GM12878 (cell line): ENCODE measurements around the gene GRAMD2B. TPM values are rescaled to one million over a fixed set of nuclear protein-coding genes. Genes with fewer than 3 reads are reported as not detected.

Source experiments
- ATAC-seq: fragments of 200-7000 bp; cut with Tn5 transposase; 3 replicates; pipeline ENCODE4 v1.9.1; 2020; ENCODE audit warnings: mild to moderate bottlenecking, moderate library complexity
- BruUV-seq: library from RNA; stranded (reverse); fragments of 400-500 nt; replicated peaks from 2 replicates; lab custom pipeline; 2021; lab: Mats Ljungman, UMichigan
- CTCF ChIA-PET: fragments of 300-600 bp; sonication (Branson Sonifier 250); formaldehyde crosslinking; extraction: SDS; loops from one replicate; lab custom pipeline; 2021; ENCODE audit warnings: inconsistent platforms; lab: Yijun Ruan, JAX
- POLR2A ChIA-PET: fragments of 350-600 bp; formaldehyde crosslinking; extraction: SDS; loops from one replicate; lab custom pipeline; 2021; ENCODE audit warnings: inconsistent platforms; lab: Charles Lee
- RAD21 ChIA-PET: fragments of 300-600 bp; sonication (Branson Sonifier 250); formaldehyde crosslinking; loops from one replicate; lab custom pipeline; 2023; ENCODE audit warnings: antibody characterized with exemption; ENCODE audit not compliant: unreplicated experiment; lab: Charles Lee
- SMC1A ChIA-PET: fragments of 300-600 bp; sonication (Branson Sonifier 250); formaldehyde crosslinking; loops from one replicate; lab custom pipeline; 2023; ENCODE audit not compliant: unreplicated experiment, uncharacterized antibody; lab: Charles Lee
- DNase-seq: peaks from one replicate; pipeline ENCODE4 v3.0.0-alpha.2; 2011; ENCODE audit warnings: low read depth, low spot score
- FAIRE-seq: peaks from 3 replicates; lab custom pipeline; 2011; peaks lifted over from hg19 to GRCh38; lab: Jason Lieb, UNC
- H2AFZ ChIP-seq: 2 replicates; pipeline ENCODE4 v1.6.0; 2011; ENCODE audit warnings: low read depth, low read length, control low read depth; ENCODE audit not compliant: control insufficient read depth
- H3K27ac ChIP-seq: 2 replicates; pipeline ENCODE4 v1.5.1; 2011; ENCODE audit warnings: control low read depth; ENCODE audit not compliant: control insufficient read depth, insufficient read depth
- H3K27me3 ChIP-seq, 2 experiments: replicated peaks in 1 of 2; 2 replicates each; pipeline versions ENCODE4 v1.6.0 to v1.6.1; 2011; ENCODE audit warnings: low read length in 1 of 2; ENCODE audit not compliant: control insufficient read depth in 2 of 2, insufficient read depth in 2 of 2
- H3K36me3 ChIP-seq, 2 experiments: 2 replicates each; pipeline ENCODE4 v1.5.1; 2011; ENCODE audit warnings: low read length in 1 of 2; ENCODE audit not compliant: control insufficient read depth in 2 of 2, insufficient read depth in 2 of 2
- H3K4me1 ChIP-seq: 2 replicates; pipeline ENCODE4 v1.6.1; 2011; ENCODE audit warnings: mild to moderate bottlenecking, low read length, moderate library complexity, mixed read lengths; ENCODE audit not compliant: control insufficient read depth, insufficient read depth
- H3K4me2 ChIP-seq: 2 replicates; pipeline ENCODE4 v1.6.0; 2011; ENCODE audit warnings: control low read depth; ENCODE audit not compliant: control insufficient read depth, insufficient read depth
- H3K4me3 ChIP-seq: fragments of 200-600 bp; sonication (generic); 2 replicates; pipeline ENCODE4 v1.5.1; 2016
- H3K79me2 ChIP-seq: 2 replicates; pipeline ENCODE4 v1.6.0; 2011; ENCODE audit warnings: low read length; ENCODE audit not compliant: control insufficient read depth, insufficient read depth
- H3K9ac ChIP-seq: 2 replicates; pipeline ENCODE4 v1.8.0; 2011; ENCODE audit warnings: low read length, control low read depth, mixed read lengths; ENCODE audit not compliant: control insufficient read depth, insufficient read depth
- H3K9me3 ChIP-seq: replicated peaks from 3 replicates; pipeline ENCODE4 v1.5.1; 2011; ENCODE audit warnings: mild to moderate bottlenecking, low read length; ENCODE audit not compliant: control insufficient read depth, insufficient read depth
- H4K20me1 ChIP-seq: 2 replicates; pipeline ENCODE4 v1.6.0; 2011; ENCODE audit not compliant: control insufficient read depth, insufficient read depth
- CHD2 ChIP-seq: IDR thresholded peaks from 2 replicates; pipeline ENCODE4 v1.6.1; 2011; ENCODE audit warnings: low read depth, low read length, improper control_type of control experiment, borderline replicate concordance
- JUNB ChIP-seq: IDR thresholded peaks from 2 replicates; pipeline ENCODE4 v1.6.1; 2016; ENCODE audit warnings: antibody characterized with exemption, mild to moderate bottlenecking
- NBN ChIP-seq: fragments of 450-650 bp; IDR thresholded peaks from 2 replicates; pipeline ENCODE4 v1.6.1; 2016
- NFIC ChIP-seq: IDR thresholded peaks from 2 replicates; pipeline ENCODE4 v1.6.1; 2012; ENCODE audit warnings: low read depth, mild to moderate bottlenecking, inconsistent platforms, low read length, moderate library complexity
- PML ChIP-seq: IDR thresholded peaks from 2 replicates; pipeline ENCODE4 v1.6.1; 2012; ENCODE audit warnings: low read length, inconsistent platforms
- RAD51 ChIP-seq: fragments of 450-650 bp; IDR thresholded peaks from 2 replicates; pipeline ENCODE4 v1.6.1; 2016; ENCODE audit warnings: moderate library complexity, mild to moderate bottlenecking, inconsistent platforms
- RELA ChIP-seq: fragments of 450-650 bp; IDR thresholded peaks from 2 replicates; pipeline ENCODE4 v1.8.0; 2014; ENCODE audit warnings: borderline replicate concordance; ENCODE audit not compliant: partially characterized antibody
- SIN3A ChIP-seq: IDR thresholded peaks from 2 replicates; pipeline ENCODE4 v1.6.1; 2012; ENCODE audit warnings: low read depth, low read length, improper control_type of control experiment
- SREBF2 ChIP-seq: IDR thresholded peaks from 2 replicates; pipeline ENCODE4 v1.6.1; 2012; ENCODE audit warnings: mild to moderate bottlenecking, low read length
- WGBS: methylation state at CpG from one replicate; pipeline ENCODE4 v1.1.6; 2016; ENCODE audit warnings: low lambda C conversion rate; ENCODE audit not compliant: insufficient replicate concordance, insufficient coverage; ENCODE audit errors: missing lambda C conversion rate; 5-methylcytosine and 5-hydroxymethylcytosine counted together
- in situ Hi-C: fragments of 300-500 bp; cut with MboI; formaldehyde crosslinking; loops from 9 replicates; pipeline ENCODE4 v1.14.3; 2018; ENCODE audit warnings: mixed read lengths
- intact Hi-C: fragments of 100-400 bp; cut with micrococcal nuclease; formaldehyde crosslinking; loops from one replicate; pipeline ENCODE4 v1.14.2; 2022; ENCODE audit not compliant: unreplicated experiment
- polyA plus RNA-seq, 11 experiments: library from polyadenylated mRNA; depleted of rRNA in 4 of 11; unstranded in 6 of 11; stranded (reverse) in 5 of 11; fragments of >200 nt; fragmentation: Nextera tagmentation in 4 of 11; fragmentation: Illumina TruSeq in 1 of 11; extraction: Ambion mirVana in 4 of 11; extraction: Trizol in 1 of 11; gene quantifications; 1 replicate in 1 of 11; 2 replicates in 10 of 11; pipeline versions ENCODE4 v1.2.1 to v1.2.3, GENCODE V29; 2011 to 2016; ENCODE audit warnings: inconsistent platforms in 2 of 11, missing spikeins in 2 of 11, low read depth in 1 of 11
- total RNA-seq, 4 experiments: library from RNA; depleted of rRNA in 3 of 4; stranded (reverse); fragments of >200 nt in 3 of 4; fragmentation: Illumina TruSeq in 1 of 4; extraction: Trizol in 1 of 4; gene quantifications; 2 replicates each; pipeline versions ENCODE4 v1.2.1 to v1.2.3, GENCODE V29; 2013 to 2021
- TF ChIP-seq, protein P1 (sequence below): IDR thresholded peaks from 2 replicates; pipeline ENCODE4 v1.6.1; 2012; ENCODE audit warnings: improper control_type of control experiment, low read depth, low read length; ENCODE audit not compliant: insufficient replicate concordance
- TF ChIP-seq, protein P2 (sequence below): fragments of 450-650 bp; IDR thresholded peaks from 2 replicates; pipeline ENCODE4 v1.6.1; 2018; ENCODE audit warnings: mild to moderate bottlenecking, low read depth, moderate library complexity; ENCODE audit not compliant: partially characterized antibody
- TF ChIP-seq, protein P3 (sequence below): fragments of 450-650 bp; IDR thresholded peaks from 2 replicates; pipeline ENCODE4 v1.6.1; 2016; ENCODE audit warnings: mild to moderate bottlenecking

Gene GRAMD2B
- total and polyA plus RNA-seq, 10 of the 15 experiments (the other 5 are each of a cell fraction or from before 2014, with no cell fraction given) = 1.9 to 21.5 (median 8.4) TPM

DNA sequence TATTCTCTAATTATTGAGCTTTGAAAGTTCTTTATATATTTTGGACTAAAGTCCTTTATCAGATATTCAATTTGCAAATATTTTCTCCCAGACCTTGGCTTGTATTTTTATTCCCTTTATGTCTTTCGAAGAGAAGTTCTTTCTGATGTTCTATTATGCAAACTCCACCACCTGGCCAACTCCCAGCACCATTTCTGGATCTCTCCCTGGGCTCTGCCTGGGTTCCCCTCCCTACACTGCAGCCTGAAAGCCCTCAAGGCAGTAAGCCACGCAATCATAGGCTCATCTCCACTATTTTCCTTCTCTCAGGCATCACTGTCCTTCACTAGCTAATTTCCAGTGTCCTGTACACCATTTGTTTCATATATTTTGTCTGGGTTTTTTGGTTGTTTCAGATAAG is 76.1 kb downstream of the GRAMD2B start:
- in situ Hi-C loops (no loop called here), intact Hi-C loops (no loop called here)
- ATAC-seq = no peak; the same call in 2 of the 3 replicates
- no peak overlapping the region for H3K4me2 ChIP-seq
- H3K4me1 ChIP-seq = no peaks in the 10 kb centered on the region
- ChIA-PET CTCF (interaction anchor here (1.0 to 4.2 kb wide), 23 partner anchors 11 to 160 kb away, joined by 3 to 133 read pairs (median 6); no protein-coding TSS in a partner anchor), SMC1A (interaction anchor here (0.9 to 3.1 kb wide), 12 partner anchors 10 to 161 kb away, joined by 3 to 40 read pairs (median 6); no protein-coding TSS in a partner anchor), POLR2A (interaction anchor here (1.3 kb wide), 1 partner anchor 142 kb away, joined by 3 read pairs; no protein-coding TSS in a partner anchor), RAD21 (interaction anchor here (0.9 to 2.8 kb wide), 8 partner anchors 37 to 160 kb away, joined by 3 to 20 read pairs (median 8); no protein-coding TSS in a partner anchor)
- no peaks in the 10 kb centered on the region for H3K79me2 ChIP-seq
- TF ChIP-seq JUNB (no peak), PML (no peak), RELA (no peak), SREBF2 (no peak), CHD2 (no peak), SIN3A (no peak), NBN (no peak), NFIC (no peak), RAD51 (no peak)
- TF ChIP-seq, protein P1, sequence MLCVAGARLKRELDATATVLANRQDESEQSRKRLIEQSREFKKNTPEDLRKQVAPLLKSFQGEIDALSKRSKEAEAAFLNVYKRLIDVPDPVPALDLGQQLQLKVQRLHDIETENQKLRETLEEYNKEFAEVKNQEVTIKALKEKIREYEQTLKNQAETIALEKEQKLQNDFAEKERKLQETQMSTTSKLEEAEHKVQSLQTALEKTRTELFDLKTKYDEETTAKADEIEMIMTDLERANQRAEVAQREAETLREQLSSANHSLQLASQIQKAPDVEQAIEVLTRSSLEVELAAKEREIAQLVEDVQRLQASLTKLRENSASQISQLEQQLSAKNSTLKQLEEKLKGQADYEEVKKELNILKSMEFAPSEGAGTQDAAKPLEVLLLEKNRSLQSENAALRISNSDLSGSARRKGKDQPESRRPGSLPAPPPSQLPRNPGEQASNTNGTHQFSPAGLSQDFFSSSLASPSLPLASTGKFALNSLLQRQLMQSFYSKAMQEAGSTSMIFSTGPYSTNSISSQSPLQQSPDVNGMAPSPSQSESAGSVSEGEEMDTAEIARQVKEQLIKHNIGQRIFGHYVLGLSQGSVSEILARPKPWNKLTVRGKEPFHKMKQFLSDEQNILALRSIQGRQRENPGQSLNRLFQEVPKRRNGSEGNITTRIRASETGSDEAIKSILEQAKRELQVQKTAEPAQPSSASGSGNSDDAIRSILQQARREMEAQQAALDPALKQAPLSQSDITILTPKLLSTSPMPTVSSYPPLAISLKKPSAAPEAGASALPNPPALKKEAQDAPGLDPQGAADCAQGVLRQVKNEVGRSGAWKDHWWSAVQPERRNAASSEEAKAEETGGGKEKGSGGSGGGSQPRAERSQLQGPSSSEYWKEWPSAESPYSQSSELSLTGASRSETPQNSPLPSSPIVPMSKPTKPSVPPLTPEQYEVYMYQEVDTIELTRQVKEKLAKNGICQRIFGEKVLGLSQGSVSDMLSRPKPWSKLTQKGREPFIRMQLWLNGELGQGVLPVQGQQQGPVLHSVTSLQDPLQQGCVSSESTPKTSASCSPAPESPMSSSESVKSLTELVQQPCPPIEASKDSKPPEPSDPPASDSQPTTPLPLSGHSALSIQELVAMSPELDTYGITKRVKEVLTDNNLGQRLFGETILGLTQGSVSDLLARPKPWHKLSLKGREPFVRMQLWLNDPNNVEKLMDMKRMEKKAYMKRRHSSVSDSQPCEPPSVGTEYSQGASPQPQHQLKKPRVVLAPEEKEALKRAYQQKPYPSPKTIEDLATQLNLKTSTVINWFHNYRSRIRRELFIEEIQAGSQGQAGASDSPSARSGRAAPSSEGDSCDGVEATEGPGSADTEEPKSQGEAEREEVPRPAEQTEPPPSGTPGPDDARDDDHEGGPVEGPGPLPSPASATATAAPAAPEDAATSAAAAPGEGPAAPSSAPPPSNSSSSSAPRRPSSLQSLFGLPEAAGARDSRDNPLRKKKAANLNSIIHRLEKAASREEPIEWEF = no peak
- TF ChIP-seq, protein P2, sequence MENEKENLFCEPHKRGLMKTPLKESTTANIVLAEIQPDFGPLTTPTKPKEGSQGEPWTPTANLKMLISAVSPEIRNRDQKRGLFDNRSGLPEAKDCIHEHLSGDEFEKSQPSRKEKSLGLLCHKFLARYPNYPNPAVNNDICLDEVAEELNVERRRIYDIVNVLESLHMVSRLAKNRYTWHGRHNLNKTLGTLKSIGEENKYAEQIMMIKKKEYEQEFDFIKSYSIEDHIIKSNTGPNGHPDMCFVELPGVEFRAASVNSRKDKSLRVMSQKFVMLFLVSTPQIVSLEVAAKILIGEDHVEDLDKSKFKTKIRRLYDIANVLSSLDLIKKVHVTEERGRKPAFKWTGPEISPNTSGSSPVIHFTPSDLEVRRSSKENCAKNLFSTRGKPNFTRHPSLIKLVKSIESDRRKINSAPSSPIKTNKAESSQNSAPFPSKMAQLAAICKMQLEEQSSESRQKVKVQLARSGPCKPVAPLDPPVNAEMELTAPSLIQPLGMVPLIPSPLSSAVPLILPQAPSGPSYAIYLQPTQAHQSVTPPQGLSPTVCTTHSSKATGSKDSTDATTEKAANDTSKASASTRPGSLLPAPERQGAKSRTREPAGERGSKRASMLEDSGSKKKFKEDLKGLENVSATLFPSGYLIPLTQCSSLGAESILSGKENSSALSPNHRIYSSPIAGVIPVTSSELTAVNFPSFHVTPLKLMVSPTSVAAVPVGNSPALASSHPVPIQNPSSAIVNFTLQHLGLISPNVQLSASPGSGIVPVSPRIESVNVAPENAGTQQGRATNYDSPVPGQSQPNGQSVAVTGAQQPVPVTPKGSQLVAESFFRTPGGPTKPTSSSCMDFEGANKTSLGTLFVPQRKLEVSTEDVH = no peak
- TF ChIP-seq, protein P3, sequence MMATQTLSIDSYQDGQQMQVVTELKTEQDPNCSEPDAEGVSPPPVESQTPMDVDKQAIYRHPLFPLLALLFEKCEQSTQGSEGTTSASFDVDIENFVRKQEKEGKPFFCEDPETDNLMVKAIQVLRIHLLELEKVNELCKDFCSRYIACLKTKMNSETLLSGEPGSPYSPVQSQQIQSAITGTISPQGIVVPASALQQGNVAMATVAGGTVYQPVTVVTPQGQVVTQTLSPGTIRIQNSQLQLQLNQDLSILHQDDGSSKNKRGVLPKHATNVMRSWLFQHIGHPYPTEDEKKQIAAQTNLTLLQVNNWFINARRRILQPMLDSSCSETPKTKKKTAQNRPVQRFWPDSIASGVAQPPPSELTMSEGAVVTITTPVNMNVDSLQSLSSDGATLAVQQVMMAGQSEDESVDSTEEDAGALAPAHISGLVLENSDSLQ = no peak
- no peak for DNase-seq
- H4K20me1 ChIP-seq = no peaks in the 10 kb centered on the region
- no peaks in the 10 kb centered on the region for H3K9me3 ChIP-seq
- no peak overlapping the region for H3K27ac ChIP-seq
- no peak overlapping the region for H2AFZ ChIP-seq
- 75% methylated on average over 2 of the region's 2 CpGs for WGBS
- H3K9ac ChIP-seq = no peak overlapping the region
- H3K4me3 ChIP-seq = no peak overlapping the region
- H3K36me3 ChIP-seq = no peaks in the 10 kb centered on the region
- no peak for FAIRE-seq
- no peaks in the 10 kb centered on the region for H3K27me3 ChIP-seq
- no TSS peak for BruUV-seq
